Mesenchymal stem cell (in vitro differentiated cells and primary cell): ENCODE results near the gene COL25A1.

ENCODE experiments used
- DNase-seq: peaks from one replicate; pipeline ENCODE4 v3.0.0-alpha.2; 2013
- H2AFZ ChIP-seq: one replicate; pipeline ENCODE4 v1.6.1; 2013; ENCODE audit warnings: low read depth, mild to moderate bottlenecking, control low read depth, inconsistent platforms, low read length, moderate library complexity
- H2AK5ac ChIP-seq: 2 replicates; pipeline ENCODE4 v1.6.1; 2013; ENCODE audit warnings: low read length, moderate library complexity, mild to moderate bottlenecking, inconsistent platforms; ENCODE audit not compliant: severe bottlenecking
- H2BK120ac ChIP-seq: one replicate; pipeline ENCODE4 v1.6.1; 2013; ENCODE audit warnings: low read depth, mild to moderate bottlenecking, inconsistent platforms, low read length, moderate library complexity
- H2BK12ac ChIP-seq, 2 experiments: one replicate each; pipeline ENCODE4 v1.6.1; 2013; ENCODE audit warnings: inconsistent platforms in 2 of 2, low read length in 2 of 2, mild to moderate bottlenecking in 2 of 2, moderate library complexity in 2 of 2, control low read depth in 1 of 2
- H2BK15ac ChIP-seq: one replicate; pipeline ENCODE4 v1.6.1; 2013; ENCODE audit warnings: mild to moderate bottlenecking, low read depth, inconsistent platforms; ENCODE audit not compliant: poor library complexity, severe bottlenecking
- H2BK5ac ChIP-seq: 2 replicates; pipeline ENCODE4 v1.6.1; 2013; ENCODE audit warnings: low read depth, mild to moderate bottlenecking, low read length, control low read depth, inconsistent platforms; ENCODE audit not compliant: poor library complexity, severe bottlenecking
- H3K14ac ChIP-seq, 2 experiments: one replicate each; pipeline ENCODE4 v1.6.1; 2013; ENCODE audit warnings: inconsistent platforms in 2 of 2, low read length in 2 of 2, control low read depth in 1 of 2, mild to moderate bottlenecking in 1 of 2, moderate library complexity in 1 of 2
- H3K18ac ChIP-seq, 2 experiments: one replicate each; pipeline ENCODE4 v1.6.1; 2013; ENCODE audit warnings: inconsistent platforms in 2 of 2, low read length in 2 of 2, control low read depth in 1 of 2, low read depth in 1 of 2, mild to moderate bottlenecking in 1 of 2
- H3K23ac ChIP-seq, 2 experiments: one replicate each; pipeline ENCODE4 v1.6.1; 2013; ENCODE audit warnings: inconsistent platforms in 2 of 2, low read length in 2 of 2, mild to moderate bottlenecking in 2 of 2, moderate library complexity in 2 of 2, control low read depth in 1 of 2
- H3K27ac ChIP-seq: 2 replicates; pipeline ENCODE4 v1.5.1; 2013; ENCODE audit warnings: mild to moderate bottlenecking, moderate library complexity, low read length, control low read depth, inconsistent platforms; ENCODE audit not compliant: poor library complexity, severe bottlenecking
- H3K27me3 ChIP-seq, 2 experiments: 2 replicates each; pipeline versions ENCODE4 v1.6.1 to v1.7.0; 2013; ENCODE audit warnings: low read length in 2 of 2, mild to moderate bottlenecking in 2 of 2, moderate library complexity in 2 of 2, control low read depth in 1 of 2, inconsistent platforms in 1 of 2; ENCODE audit not compliant: control insufficient read depth in 1 of 2, insufficient read depth in 1 of 2
- H3K36me3 ChIP-seq, 2 experiments: 2 replicates each; pipeline versions ENCODE4 v1.6.1 to v1.7.0; 2013; ENCODE audit warnings: low read length in 2 of 2, control low read depth in 1 of 2, inconsistent platforms in 1 of 2, low read depth in 1 of 2, mild to moderate bottlenecking in 1 of 2; ENCODE audit not compliant: insufficient read depth in 2 of 2, control insufficient read depth in 1 of 2
- H3K4ac ChIP-seq, 2 experiments: one replicate each; pipeline ENCODE4 v1.6.1; 2013; ENCODE audit warnings: inconsistent platforms in 2 of 2, low read length in 2 of 2, mild to moderate bottlenecking in 2 of 2, moderate library complexity in 2 of 2, control low read depth in 1 of 2, low read depth in 1 of 2
- H3K4me1 ChIP-seq: 2 replicates; pipeline ENCODE4 v1.6.1; 2013; ENCODE audit warnings: low read depth, low read length, control low read depth; ENCODE audit not compliant: control insufficient read depth, insufficient read depth
- H3K4me2 ChIP-seq: 2 replicates; pipeline ENCODE4 v1.6.1; 2013; ENCODE audit warnings: low read length, mild to moderate bottlenecking, inconsistent platforms; ENCODE audit not compliant: poor library complexity, severe bottlenecking
- H3K4me3 ChIP-seq, 2 experiments: 2 replicates each; pipeline versions ENCODE4 v1.5.1 to v1.7.0; 2013; ENCODE audit warnings: low read length in 2 of 2, mild to moderate bottlenecking in 2 of 2, control low read depth in 1 of 2, low read depth in 1 of 2; ENCODE audit not compliant: insufficient read depth in 1 of 2
- H3K79me1 ChIP-seq: replicated peaks from 2 replicates; pipeline ENCODE4 v1.6.1; 2013; ENCODE audit warnings: mild to moderate bottlenecking, control low read depth, low read length, inconsistent platforms; ENCODE audit not compliant: poor library complexity, severe bottlenecking
- H3K9ac ChIP-seq: 2 replicates; pipeline ENCODE4 v1.7.0; 2013; ENCODE audit warnings: mild to moderate bottlenecking, low read length, moderate library complexity
- H3K9me3 ChIP-seq: 2 replicates; pipeline ENCODE4 v1.7.0; 2013; ENCODE audit warnings: mild to moderate bottlenecking, low read length; ENCODE audit not compliant: control insufficient read depth
- H4K8ac ChIP-seq: one replicate; pipeline ENCODE4 v1.6.1; 2013; ENCODE audit warnings: inconsistent platforms, mild to moderate bottlenecking, low read length, moderate library complexity
- H4K91ac ChIP-seq: one replicate; pipeline ENCODE4 v1.6.1; 2013; ENCODE audit warnings: mild to moderate bottlenecking, low read length, inconsistent platforms
- WGBS: methylation state at CpG from one replicate; pipeline ENCODE4 v1.1.7; 2013; ENCODE audit warnings: mixed read lengths; 5-methylcytosine and 5-hydroxymethylcytosine counted together

The COL25A1 gene

GRCh38 chr4:109004418-109004817 is 298.0 kb downstream of the COL25A1 start:
- Histone ChIP-seq H3K27ac (no peak overlapping the region), H3K79me1 (no peaks in the 10 kb centered on the region), H3K9me3 (no peaks in the 10 kb centered on the region), H2BK5ac (no peak overlapping the region), H2BK12ac (no peak overlapping the region), H4K91ac (no peak overlapping the region), H3K27me3 (no peaks in the 10 kb centered on the region), H3K23ac (no peak overlapping the region), H2BK120ac (no peak overlapping the region), H3K4me2 (no peak overlapping the region), H3K4me3 (no peak overlapping the region), H3K9ac (no peak overlapping the region), H4K8ac (no peak overlapping the region), H3K4me1 (peaks cover 3% of the 10 kb centered on the region), H2BK15ac (no peak overlapping the region), H3K14ac (no peak overlapping the region), H3K36me3 (no peaks in the 10 kb centered on the region), H3K18ac (no peak overlapping the region), H3K4ac (no peak overlapping the region), H2AFZ (no peak overlapping the region), H2AK5ac (no peak overlapping the region)
- 88% methylated on average over 3 of the region's 4 CpGs for WGBS
- no peak for DNase-seq

- Histone ChIP-seq H2BK12ac (no peak overlapping the region), H3K36me3 (no peaks in the 10 kb centered on the region), H4K8ac (no peak overlapping the region), H3K4me1 (peaks cover 3% of the 10 kb centered on the region), H2BK120ac (no peak overlapping the region), H3K23ac (no peak overlapping the region), H2AFZ (no peak overlapping the region), H3K27me3 (no peaks in the 10 kb centered on the region), H2BK15ac (no peak overlapping the region), H3K27ac (no peak overlapping the region), H3K14ac (no peak overlapping the region), H3K79me1 (no peaks in the 10 kb centered on the region), H3K4me3 (no peak overlapping the region), H3K9me3 (no peaks in the 10 kb centered on the region), H3K4ac (no peak overlapping the region), H3K9ac (no peak overlapping the region), H3K4me2 (no peak overlapping the region), H2BK5ac (no peak overlapping the region), H3K18ac (no peak overlapping the region), H4K91ac (no peak overlapping the region), H2AK5ac (no peak overlapping the region)
- DNase-seq, result no peak
- 100% methylated on average over 2 of the region's 2 CpGs for WGBS
These were observed 298.5 kb downstream of the COL25A1 start for GRCh38 chr4:109003964-109004363.

GRCh38 chr4:108991551-108992328 is 310.7 kb downstream of the COL25A1 start:
- H3K9ac ChIP-seq, result no peak overlapping the region
- H3K9me3 ChIP-seq, result no peaks in the 10 kb centered on the region
- no peaks in the 10 kb centered on the region for H3K79me1 ChIP-seq
- no peak overlapping the region for H3K27ac ChIP-seq
- H3K4ac ChIP-seq, result no peak overlapping the region
- H2BK120ac ChIP-seq, result no peak overlapping the region
- no peaks in the 10 kb centered on the region for H3K36me3 ChIP-seq
- peak; percentile 82 for DNase-seq
- H2BK12ac ChIP-seq, result no peak overlapping the region
- 0% methylated on average over 1 of the region's 5 CpGs for WGBS
- no peak overlapping the region for H4K8ac ChIP-seq
- H2BK15ac ChIP-seq, result no peak overlapping the region
- no peak overlapping the region for H3K18ac ChIP-seq
- H3K23ac ChIP-seq, result no peak overlapping the region
- H3K4me1 ChIP-seq, result peaks cover 7% of the 10 kb centered on the region
- H2BK5ac ChIP-seq, result no peak overlapping the region
- H3K4me2 ChIP-seq, result no peak overlapping the region
- H3K14ac ChIP-seq, result no peak overlapping the region
- no peak overlapping the region for H3K4me3 ChIP-seq
- H4K91ac ChIP-seq, result no peak overlapping the region
- no peak overlapping the region for H2AK5ac ChIP-seq
- no peaks in the 10 kb centered on the region for H3K27me3 ChIP-seq
- H2AFZ ChIP-seq, result no peak overlapping the region

GRCh38 chr4:108988464-108989195 is 313.8 kb downstream of the COL25A1 start:
- peak overlapping the region; percentile 57 for H2BK15ac ChIP-seq
- H4K91ac ChIP-seq, result peak overlapping the region; percentile 28
- H3K9me3 ChIP-seq, result no peaks in the 10 kb centered on the region
- no peak overlapping the region for H3K4me2 ChIP-seq
- H3K4me1 ChIP-seq, result peaks cover 4% of the 10 kb centered on the region
- H3K18ac ChIP-seq, result peak overlapping the region in 1 of 2 experiments; percentile 73
- H2AFZ ChIP-seq, result no peak overlapping the region
- peak overlapping the region; percentile 95 for H2AK5ac ChIP-seq
- peak overlapping the region in 1 of 2 experiments; percentile 93 for H3K14ac ChIP-seq
- no peaks in the 10 kb centered on the region for H3K36me3 ChIP-seq
- H3K79me1 ChIP-seq, result no peaks in the 10 kb centered on the region
- H3K4me3 ChIP-seq, result no peak overlapping the region
- no peaks in the 10 kb centered on the region for H3K27me3 ChIP-seq
- peak overlapping the region in 1 of 2 experiments; percentile 69 for H3K4ac ChIP-seq
- no peak overlapping the region for H3K9ac ChIP-seq
- no peak overlapping the region for H2BK120ac ChIP-seq
- no peak overlapping the region for H2BK12ac ChIP-seq
- H4K8ac ChIP-seq, result peak overlapping the region; percentile 63
- H3K23ac ChIP-seq, result no peak overlapping the region
- peak; percentile 7 for DNase-seq
- 88% methylated on average over 4 of the region's 5 CpGs for WGBS
- H2BK5ac ChIP-seq, result no peak overlapping the region
- H3K27ac ChIP-seq, result peak overlapping the region; percentile 72
